Skeletal muscle tissue (tissue), 4 donors: ENCODE data around the gene ZSWIM1. TPM values are rescaled to one million over a fixed set of nuclear protein-coding genes. Genes with fewer than 3 reads are reported as not detected.

ENCODE experiments used
- H3K27ac ChIP-seq: one replicate; pipeline ENCODE4 v1.7.0; 2013; ENCODE audit warnings: mild to moderate bottlenecking, low read depth, low read length, inconsistent platforms
- H3K27me3 ChIP-seq, 3 donors: one replicate each; pipeline ENCODE4 v1.7.0; 2013; ENCODE audit warnings: low read length in 3 of 3; ENCODE audit not compliant: control insufficient read depth in 3 of 3, insufficient read depth in 3 of 3
- H3K36me3 ChIP-seq, 3 donors: one replicate each; pipeline ENCODE4 v1.7.0; 2013; ENCODE audit warnings: low read length in 3 of 3; ENCODE audit not compliant: control insufficient read depth in 3 of 3, insufficient read depth in 3 of 3
- H3K4me1 ChIP-seq, 3 donors: one replicate each; pipeline ENCODE4 v1.7.0; 2013; ENCODE audit warnings: low read length in 3 of 3, mild to moderate bottlenecking in 3 of 3; ENCODE audit not compliant: control insufficient read depth in 3 of 3, insufficient read depth in 3 of 3
- H3K4me3 ChIP-seq, 3 donors: one replicate each; pipeline ENCODE4 v1.7.0; 2013; ENCODE audit warnings: low read length in 3 of 3
- H3K9ac ChIP-seq, 3 donors: one replicate each; pipeline ENCODE4 v1.7.0; 2013; ENCODE audit warnings: low read length in 3 of 3, mild to moderate bottlenecking in 3 of 3, moderate library complexity in 2 of 3, low read depth in 1 of 3
- H3K9me3 ChIP-seq, 3 donors: one replicate each; pipeline ENCODE4 v1.7.0; 2013; ENCODE audit warnings: low read length in 3 of 3; ENCODE audit not compliant: control insufficient read depth in 3 of 3
- total RNA-seq: library from RNA; depleted of rRNA; stranded (reverse); fragments of >200 nt; gene quantifications from one replicate; pipeline ENCODE4 v1.2.3, GENCODE V29; 2014
- donor health status: Osteomylitis.

ZSWIM1 gene
- total RNA-seq, 1 donor from 2014 or later, result 3.1 TPM

GRCh38 chr20:45905505-45906079 lies 24.6 kb downstream of the ZSWIM1 start:
- H3K27me3 ChIP-seq, result no peaks in the 10 kb centered on the region
- H3K9ac ChIP-seq, result no peak overlapping the region
- H3K9me3 ChIP-seq, result no peaks in the 10 kb centered on the region
- peaks cover 0 to 7% (median 3%) of the 10 kb centered on the region in 3 donors for H3K36me3 ChIP-seq
- no peak overlapping the region for H3K27ac ChIP-seq
- H3K4me1 ChIP-seq, result peaks cover 0 to 2% (median 0%) of the 10 kb centered on the region in 3 donors
- H3K4me3 ChIP-seq, result no peak overlapping the region

- Histone ChIP-seq H3K4me3 (no peak overlapping the region), H3K27me3 (peaks cover 0 to 12% (median 4%) of the 10 kb centered on the region in 3 donors), H3K36me3 (peaks cover 0 to 7% (median 3%) of the 10 kb centered on the region in 3 donors), H3K9ac (no peak overlapping the region), H3K9me3 (no peaks in the 10 kb centered on the region), H3K27ac (no peak overlapping the region), H3K4me1 (peaks cover 10 to 14% (median 13%) of the 10 kb centered on the region in 3 donors)
Observed at GRCh38 chr20:45907219-45907948, 26.4 kb downstream of the ZSWIM1 start.

GRCh38 chr20:45908084-45908483 lies 27.1 kb downstream of the ZSWIM1 start:
- Histone ChIP-seq H3K4me1 (peaks cover 12 to 16% (median 15%) of the 10 kb centered on the region in 3 donors), H3K27me3 (peaks cover 0 to 15% (median 4%) of the 10 kb centered on the region in 3 donors), H3K4me3 (no peak overlapping the region), H3K9me3 (no peaks in the 10 kb centered on the region), H3K9ac (no peak overlapping the region), H3K36me3 (peaks cover 0 to 7% (median 3%) of the 10 kb centered on the region in 3 donors), H3K27ac (no peak overlapping the region)

GRCh38 chr20:45909336-45909808 lies 28.3 kb downstream of the ZSWIM1 start:
- H3K9me3 ChIP-seq, result no peaks in the 10 kb centered on the region
- H3K27ac ChIP-seq, result no peak overlapping the region
- no peak overlapping the region for H3K9ac ChIP-seq
- H3K4me3 ChIP-seq, result no peak overlapping the region
- peaks cover 12 to 16% (median 15%) of the 10 kb centered on the region in 3 donors for H3K4me1 ChIP-seq
- peaks cover 0 to 7% (median 3%) of the 10 kb centered on the region in 3 donors for H3K36me3 ChIP-seq
- H3K27me3 ChIP-seq, result peaks cover 0 to 15% (median 4%) of the 10 kb centered on the region in 3 donors

GRCh38 chr20:45909817-45910669 lies 29.0 kb downstream of the ZSWIM1 start:
- H3K4me1 ChIP-seq, result peaks cover 12 to 16% (median 15%) of the 10 kb centered on the region in 3 donors
- no peaks in the 10 kb centered on the region for H3K9me3 ChIP-seq
- peaks cover 0 to 15% (median 4%) of the 10 kb centered on the region in 3 donors for H3K27me3 ChIP-seq
- H3K36me3 ChIP-seq, result peaks cover 0 to 3% (median 0%) of the 10 kb centered on the region in 3 donors
- peak overlapping the region; percentile 18 for H3K27ac ChIP-seq
- H3K4me3 ChIP-seq, result peak overlapping the region in 1 of 3 donors; percentile 49
- H3K9ac ChIP-seq, result no peak overlapping the region

GRCh38 chr20:45910670-45911485 lies 29.9 kb downstream of the ZSWIM1 start:
- peaks cover 12 to 16% (median 15%) of the 10 kb centered on the region in 3 donors for H3K4me1 ChIP-seq
- H3K27ac ChIP-seq, result peak overlapping the region; percentile 75
- peaks cover 0 to 15% (median 4%) of the 10 kb centered on the region in 3 donors for H3K27me3 ChIP-seq
- peak overlapping the region; percentile 70 to 77 (median 73) for H3K4me3 ChIP-seq
- peak overlapping the region; percentile 48 to 73 (median 72) for H3K9ac ChIP-seq
- no peaks in the 10 kb centered on the region for H3K9me3 ChIP-seq
- H3K36me3 ChIP-seq, result peaks cover 0 to 3% (median 0%) of the 10 kb centered on the region in 3 donors

GRCh38 chr20:45911486-45912343 lies 30.7 kb downstream of the ZSWIM1 start, which contains the start of gene PLTP:
PLTP (minus strand) TSS chr20:45912155; CDS start chr20:45911452, 703 bp downstream.
- Histone ChIP-seq H3K36me3 (peaks cover 0 to 3% (median 0%) of the 10 kb centered on the region in 3 donors), H3K4me3 (peak within 1 kb of the TSS; percentile 70 to 77 (median 73)), H3K9me3 (no peaks in the 10 kb centered on the region), H3K9ac (peak within 1 kb of the TSS; percentile 48 to 73 (median 72)), H3K27me3 (peaks cover 0 to 15% (median 4%) of the 10 kb centered on the region in 3 donors), H3K27ac (peak within 1 kb of the TSS; percentile 75), H3K4me1 (peaks cover 12 to 16% (median 15%) of the 10 kb centered on the region in 3 donors)

- peaks cover 0 to 3% (median 0%) of the 10 kb centered on the region in 3 donors for H3K36me3 ChIP-seq
- peaks cover 12 to 18% (median 15%) of the 10 kb centered on the region in 3 donors for H3K4me1 ChIP-seq
- peak overlapping the region; percentile 14 to 73 (median 40) for H3K9ac ChIP-seq
- H3K9me3 ChIP-seq, result no peaks in the 10 kb centered on the region
- H3K27me3 ChIP-seq, result peaks cover 0 to 15% (median 4%) of the 10 kb centered on the region in 3 donors
- peak overlapping the region; percentile 70 to 77 (median 73) for H3K4me3 ChIP-seq
- peak overlapping the region; percentile 75 for H3K27ac ChIP-seq
Observed at GRCh38 chr20:45912344-45912682, 31.3 kb downstream of the ZSWIM1 start.
